T follicular helper cell (primary cell): ENCODE results near the gene GGACT.
"Not testable (repeated sequence)": the region's sequence is repeated elsewhere in the genome, so short reads cannot be mapped to it uniquely, and the experiment has no call there.

ENCODE experiments used
- DNase-seq: peaks from one replicate; pipeline ENCODE4 v3.0.0-alpha.2; 2020; ENCODE audit warnings: low read depth
- total RNA-seq, 2 experiments: gene quantifications; one replicate each; lab custom pipeline; 2026; lab: John Stamatoyannopoulos, UW

The GGACT gene
- 1.6 to 2.3 reads per million in 2 experiments for total RNA-seq

DNA sequence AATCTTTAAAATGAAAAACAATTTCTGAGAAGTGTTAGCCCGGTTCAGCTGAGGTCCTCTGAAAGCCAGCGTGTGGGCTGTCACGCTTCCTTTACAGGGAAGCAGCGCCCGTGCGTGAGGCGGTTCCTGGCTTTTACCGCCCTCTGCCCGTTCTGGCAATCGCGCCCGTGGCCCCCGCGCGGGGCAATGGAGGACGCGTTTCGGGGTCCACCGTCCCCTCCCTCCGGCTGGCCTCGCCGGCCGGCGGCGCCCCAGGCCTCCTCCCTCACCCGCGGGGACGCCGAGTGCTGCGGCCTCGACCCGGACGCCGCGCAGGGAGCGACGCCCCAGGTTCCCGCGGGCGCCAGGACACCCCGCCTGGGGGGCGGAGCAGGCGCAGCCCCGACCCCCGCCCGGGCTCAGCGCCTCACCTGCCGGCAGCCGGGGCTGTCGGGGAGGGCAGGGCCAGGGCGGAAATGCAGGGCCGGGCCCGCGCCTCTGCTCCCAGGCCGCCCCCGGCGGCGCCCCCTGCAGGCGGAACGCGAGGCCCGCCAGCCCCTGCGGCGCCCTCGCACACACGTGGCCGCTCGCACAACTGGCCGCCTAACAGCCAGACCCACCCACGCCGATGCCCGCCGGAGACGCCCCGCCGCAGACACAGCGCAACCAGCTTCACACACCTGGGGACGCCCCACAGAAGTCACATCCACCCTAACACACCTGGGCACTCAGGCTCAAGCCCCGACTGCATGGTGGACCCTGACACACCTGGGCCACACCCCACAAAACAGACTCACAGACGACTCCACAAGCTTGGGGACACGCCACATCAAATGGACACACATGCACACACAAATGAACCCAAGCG lies at the start of gene GGACT:
Gene GGACT (minus strand): TSS at position 459 of the 847 bp plus-strand sequence. CDS start 56,198 bp downstream, outside the sequence.
- DNase-seq = peak; percentile 68

DNA sequence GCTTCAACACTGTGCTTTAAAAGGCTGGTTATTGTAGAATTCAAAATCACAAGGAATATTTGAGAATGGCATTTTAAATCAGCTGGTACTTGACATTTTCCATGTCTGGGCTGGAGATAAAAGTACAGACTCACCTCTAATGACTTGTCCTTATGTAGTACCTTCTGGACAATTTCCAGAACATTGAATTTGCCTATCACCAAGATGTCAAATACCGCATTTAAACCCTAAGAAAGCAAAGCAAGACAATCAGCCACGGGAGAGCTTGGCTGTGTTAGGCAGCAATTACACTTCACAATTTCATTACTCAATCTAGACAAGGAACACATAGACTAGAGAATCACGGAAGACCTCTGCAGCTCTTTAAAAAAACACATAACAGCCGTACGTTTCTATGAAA lies 49.2 kb upstream of the GGACT start:
- DNase-seq = no peak

DNA sequence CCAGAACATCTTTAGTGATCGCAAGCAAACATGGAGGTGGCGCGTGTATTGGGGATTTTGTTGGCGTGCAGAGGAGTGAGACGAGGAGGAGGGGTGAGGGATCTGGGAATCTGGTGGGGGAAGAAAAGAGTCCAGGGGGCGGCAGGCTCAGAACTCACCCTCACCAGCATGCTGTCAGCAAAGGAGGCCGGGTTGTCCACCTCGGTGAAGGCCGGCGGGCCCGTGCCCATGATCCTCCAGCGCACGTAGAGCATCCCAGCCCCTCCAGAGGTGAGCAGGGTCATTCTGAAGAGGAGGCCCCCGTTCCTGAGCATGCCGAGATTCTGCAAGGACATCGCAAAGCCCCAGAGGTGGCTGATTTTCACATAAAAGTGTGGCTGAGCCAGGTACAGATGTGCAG lies 48.8 kb upstream of the GGACT start:
- no peak for DNase-seq

DNA sequence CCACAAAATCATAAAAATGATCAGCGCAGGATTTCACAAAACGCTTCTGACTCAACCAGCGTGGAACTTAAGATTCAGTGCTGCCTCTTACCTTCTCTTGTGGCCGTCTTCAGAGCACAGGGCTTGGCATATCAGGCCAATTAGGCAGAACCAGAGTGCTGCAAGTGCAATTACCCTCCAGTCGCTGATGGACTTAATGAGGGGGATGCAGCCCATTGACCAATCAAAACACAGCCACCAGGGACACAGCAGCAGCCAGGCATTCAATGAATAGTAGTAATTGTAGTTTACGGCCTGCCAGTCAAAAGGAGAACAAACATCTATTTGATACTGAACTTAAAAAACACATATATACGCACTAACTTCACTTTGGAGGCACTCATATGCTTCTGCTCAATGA lies 47.9 kb upstream of the GGACT start:
- DNase-seq = no peak

DNA sequence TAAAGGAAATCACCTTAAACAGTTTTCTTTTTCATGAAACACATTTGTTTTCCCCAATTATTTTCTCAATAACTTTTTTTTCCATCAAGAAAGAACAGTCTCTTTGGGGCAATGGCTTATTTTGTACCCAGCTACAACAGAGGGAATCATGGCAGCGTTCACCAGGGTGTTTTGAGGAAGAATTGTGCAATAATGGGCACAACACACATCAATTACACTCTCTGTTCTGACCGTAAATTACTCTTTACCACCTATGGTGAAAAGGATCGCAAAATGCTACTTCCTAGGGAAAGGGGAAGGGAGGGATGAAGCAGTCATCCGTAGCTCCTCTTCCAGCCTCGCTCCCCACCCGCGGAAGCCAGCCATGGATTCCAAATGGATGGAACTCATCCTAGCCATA lies 47.4 kb upstream of the GGACT start:
- no peak for DNase-seq

DNA sequence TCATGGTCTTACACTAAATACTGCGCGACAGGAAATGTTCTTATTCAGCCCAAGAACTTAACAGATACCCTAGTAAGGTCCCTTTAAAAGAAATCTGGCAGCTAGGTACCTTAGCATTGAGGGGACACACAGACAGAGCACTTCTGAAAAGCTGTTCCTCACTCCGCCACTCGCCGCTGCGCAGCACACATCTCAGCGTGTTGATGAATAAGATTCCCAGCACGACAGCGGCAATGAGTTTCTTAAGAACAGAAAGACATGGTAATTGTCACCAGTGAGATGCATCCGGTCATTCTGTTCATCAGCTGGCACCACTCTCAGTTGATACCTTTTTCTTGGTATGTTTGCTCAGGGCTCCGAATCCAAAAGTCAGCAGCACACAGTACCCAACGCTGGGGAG lies 46.1 kb upstream of the GGACT start:
- DNase-seq = no peak

DNA sequence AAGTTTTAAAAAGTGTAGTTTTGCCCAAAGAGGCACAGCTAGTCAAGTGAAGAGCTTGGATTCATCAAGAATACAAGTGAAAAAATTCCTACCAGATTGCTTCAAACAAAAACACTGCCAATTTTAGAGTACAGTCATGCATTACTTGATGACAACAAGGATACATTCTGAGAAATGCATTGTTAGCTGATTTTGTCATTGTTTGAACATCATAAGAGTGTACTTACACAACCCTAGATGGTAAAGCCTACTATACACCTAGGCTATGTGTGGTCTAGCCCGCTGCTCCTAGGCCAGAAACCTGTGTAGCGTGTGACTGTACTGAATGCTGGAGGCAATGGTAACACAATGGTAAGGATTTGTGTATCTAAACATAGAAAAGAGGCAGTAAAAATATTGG lies 44.9 kb upstream of the GGACT start:
- DNase-seq = no peak

DNA sequence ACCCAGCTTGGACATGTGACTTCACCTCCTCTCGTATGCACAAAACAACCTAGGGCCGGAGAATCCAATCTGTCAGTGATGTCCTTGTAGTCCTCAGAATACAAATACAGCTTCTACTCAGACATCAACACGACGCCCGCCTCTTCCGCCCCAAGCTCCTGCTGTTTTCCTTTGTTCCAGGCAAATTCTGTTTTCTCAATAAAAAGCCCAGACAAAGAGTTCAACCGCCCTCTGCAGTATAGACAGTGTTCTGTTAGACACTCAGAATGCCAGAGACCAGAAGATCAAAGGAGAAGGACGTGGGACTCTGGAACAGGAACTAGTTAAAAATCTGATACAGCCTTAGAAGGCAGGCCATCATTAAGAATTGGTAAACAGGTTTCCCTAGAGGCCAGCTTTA lies 42.0 kb upstream of the GGACT start:
- DNase-seq = no peak

DNA sequence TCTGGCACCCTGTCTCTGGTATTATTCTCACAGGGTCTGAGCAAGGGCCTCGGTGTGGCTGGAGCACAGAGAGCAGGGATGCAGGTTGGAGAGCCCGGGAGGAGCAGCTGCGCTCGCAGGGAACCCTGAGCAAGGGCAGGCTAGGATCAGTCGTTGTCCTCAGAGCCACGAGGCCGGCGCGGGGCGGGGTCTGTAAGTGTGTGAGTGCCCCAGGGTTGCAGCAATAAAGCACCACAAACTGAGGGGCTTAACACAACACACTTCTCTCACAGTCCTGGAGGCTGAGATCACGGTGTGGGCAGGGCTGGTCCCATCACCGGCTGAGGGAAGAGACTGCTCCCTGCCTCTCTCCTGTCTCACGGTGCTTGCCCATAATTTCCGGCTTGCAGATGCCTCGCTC lies 38.5 kb upstream of the GGACT start:
- DNase-seq = no peak

DNA sequence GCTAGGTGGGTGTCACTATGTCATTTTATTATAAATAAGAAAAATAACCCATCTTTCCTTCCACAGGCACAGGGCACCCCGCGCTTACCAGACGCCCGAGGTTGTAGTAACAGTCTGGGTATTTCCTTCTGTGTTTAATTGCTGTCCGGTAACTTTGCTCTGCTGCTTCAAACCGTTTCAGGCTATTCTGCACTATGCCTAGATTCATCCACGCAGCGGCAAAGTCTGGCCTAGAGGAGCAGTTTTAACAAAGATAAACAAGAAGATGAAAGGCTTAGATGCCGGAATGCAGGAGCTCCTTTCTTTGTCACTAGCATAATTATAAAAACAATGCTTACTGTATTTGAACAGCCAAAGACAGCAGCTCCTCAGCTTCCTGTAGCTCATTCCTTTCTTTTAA lies 36.9 kb upstream of the GGACT start:
- no peak for DNase-seq

DNA sequence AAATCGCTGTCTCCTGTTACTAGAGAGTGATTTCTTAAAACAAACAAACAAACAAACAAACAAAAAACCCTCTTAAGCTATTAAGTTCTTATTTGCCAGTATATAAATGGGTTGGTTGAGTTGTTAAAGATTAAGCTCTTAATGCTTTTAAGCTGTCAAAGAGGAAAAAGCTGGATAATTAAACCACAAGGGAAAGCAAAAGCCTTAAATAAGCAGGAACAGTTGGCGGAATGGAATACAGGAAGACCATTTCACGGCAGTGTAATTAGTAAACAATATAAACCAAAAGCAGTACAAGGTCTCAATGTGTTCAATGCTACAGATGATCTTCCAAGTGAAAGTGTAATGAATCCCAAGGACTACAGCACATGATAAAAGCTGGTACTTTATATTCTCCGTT lies 32.2 kb upstream of the GGACT start:
- no peak for DNase-seq

DNA sequence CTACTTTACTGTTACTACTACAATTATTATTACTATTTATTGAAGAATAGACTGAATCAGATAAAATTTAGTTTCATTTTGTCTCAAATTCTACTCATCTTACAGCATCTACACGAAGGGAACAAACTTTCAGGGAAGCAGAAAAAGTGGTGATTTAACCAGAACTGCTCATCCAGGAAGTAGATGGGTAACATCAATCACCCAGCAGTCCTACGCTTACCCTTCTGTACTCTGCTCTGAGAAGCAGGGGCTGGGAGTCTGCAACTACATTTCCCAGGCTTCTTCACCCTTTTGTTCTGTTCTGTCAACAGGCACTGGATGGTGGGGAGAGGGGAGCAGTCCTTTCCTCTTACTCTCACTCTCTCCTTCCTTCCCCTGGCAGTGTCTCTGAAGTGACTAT lies 31.4 kb upstream of the GGACT start:
- no peak for DNase-seq

DNA sequence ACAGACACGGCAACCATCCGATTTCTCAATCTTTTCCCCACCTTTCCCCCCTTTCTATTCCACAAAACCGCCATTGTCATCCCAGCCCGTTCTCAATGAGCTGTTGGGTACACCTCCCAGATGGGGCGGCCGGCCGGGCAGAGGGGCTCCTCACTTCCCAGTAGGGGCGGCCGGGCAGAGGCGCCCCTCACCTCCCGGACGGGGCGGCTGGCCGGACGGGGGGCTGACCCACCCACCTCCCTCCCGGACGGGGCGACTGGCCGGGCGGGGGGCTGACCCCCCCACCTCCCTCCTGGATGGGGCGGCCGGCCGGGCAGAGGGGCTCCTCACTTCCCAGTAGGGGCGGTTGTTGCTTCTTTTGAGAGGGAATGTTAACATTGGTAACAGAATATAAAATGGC lies 30.3 kb upstream of the GGACT start:
- not testable (repeated sequence) for DNase-seq

DNA sequence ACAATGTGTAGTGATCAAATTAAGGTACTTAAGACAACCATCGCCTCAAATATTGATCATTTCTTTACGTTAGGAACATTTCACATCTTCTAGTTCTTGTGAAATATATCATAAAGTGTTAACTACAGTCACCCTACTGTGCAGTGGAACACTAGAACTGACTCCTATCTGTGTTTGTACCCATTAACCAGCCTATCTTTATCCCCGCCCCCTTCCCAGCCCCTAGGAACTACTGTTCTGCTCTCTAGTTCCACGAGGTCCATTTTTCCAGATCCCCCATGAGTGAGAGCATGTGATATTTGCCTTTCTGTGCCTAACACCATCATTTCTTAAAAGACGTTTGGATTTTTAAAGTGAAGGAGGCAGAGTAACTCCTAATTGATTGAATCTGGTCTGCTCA lies 24.4 kb upstream of the GGACT start:
- DNase-seq = no peak

DNA sequence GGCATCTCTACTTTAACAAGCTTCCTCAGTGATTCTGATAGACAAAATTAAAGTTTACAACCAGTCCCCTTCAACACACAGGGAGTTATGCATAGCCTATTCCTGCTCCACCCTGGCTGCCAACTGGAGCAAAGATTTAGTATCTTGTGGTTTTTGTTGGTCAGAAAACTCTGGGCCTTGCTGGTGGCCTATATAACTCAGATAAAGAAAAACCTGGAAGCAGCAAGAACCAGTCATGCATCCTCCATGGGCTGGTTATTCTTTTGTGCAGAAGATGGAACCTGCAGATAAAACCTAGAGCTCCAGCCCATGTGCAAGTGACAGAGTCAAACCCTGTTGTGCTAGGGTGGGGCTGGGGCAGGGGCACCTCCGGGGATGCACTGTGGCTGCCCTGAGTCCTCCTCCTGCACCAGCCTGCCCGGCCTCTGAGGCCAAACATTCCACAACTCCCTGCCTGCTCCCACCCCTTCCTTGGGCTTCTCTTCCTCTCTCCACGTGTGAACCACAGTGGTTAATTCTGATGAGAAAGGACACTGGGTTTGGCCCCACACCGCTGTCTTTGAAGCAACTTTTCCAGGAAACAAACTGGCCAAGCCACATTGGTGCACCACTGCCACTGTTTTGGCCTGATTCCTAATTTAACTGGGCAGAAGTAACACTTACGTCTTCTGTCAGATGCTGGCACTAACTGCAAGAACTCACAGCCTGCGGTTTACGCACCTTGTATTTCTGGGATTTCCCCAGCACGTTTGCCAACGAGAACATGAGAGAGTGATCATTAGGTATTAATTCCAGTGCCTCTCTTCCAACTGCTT lies 23.3 kb upstream of the GGACT start:
- DNase-seq = no peak

DNA sequence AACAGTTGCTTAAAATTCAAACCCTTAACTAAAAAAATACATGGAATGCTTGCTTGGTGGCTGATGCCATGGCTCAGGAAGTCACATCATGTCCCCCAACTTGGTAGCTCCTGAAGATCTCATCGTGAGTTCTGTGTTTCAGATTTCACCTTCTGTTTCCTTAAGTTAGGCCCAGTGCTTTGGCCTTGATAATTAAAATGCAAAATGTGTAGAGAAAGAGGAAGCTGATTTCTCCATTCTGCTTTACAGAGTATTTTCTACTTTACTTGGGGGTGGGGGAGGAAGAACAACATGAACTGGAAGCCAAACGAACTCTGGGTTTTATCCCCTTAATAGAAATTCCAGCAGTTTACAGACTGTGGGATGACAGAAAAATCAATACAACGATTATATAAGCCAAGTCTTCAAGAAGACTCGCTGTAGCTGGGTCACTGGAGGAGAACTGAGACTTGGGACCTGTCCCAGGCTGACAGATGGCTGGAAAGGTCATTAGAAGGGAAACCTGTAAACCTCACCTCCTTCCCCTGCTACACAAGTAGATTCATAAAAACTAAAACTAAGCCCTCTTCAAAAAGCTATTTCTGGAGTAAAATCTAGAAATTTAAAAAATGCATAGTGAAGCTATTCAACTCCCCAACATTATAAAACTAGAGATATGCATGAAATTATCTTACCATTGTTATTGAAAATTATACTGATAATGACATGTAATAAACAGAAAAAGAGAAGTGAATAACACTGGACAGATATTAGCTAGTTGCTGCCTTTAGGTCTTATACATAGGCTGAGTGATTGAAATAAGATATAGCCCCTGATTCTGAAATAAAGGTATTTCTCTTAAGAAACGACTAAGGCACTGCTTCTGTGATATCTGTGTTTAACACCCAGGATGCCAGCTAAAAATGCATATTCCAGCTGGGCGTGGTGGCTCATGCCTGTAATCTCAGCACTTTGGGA lies 22.1 kb upstream of the GGACT start:
- no peak for DNase-seq

DNA sequence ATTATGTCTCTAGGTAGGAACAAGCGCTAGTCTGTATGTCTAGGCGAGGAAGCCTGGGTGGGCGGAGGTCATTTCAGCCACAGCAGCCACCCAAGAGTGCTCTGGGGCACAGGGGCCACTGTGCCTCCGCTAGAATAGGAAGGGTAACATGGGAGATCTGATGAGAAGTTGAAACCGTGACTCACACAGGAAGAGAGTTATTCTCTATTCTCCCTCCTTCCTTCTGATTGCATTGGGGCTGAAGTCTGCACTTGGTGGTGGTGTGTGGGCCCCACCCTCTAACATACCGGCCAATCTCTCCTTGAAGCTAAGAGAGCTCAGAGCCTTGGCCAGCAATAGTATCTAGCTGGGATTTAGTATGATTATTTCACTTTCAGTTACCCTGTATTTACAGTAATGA lies 20.3 kb upstream of the GGACT start:
- DNase-seq = no peak

DNA sequence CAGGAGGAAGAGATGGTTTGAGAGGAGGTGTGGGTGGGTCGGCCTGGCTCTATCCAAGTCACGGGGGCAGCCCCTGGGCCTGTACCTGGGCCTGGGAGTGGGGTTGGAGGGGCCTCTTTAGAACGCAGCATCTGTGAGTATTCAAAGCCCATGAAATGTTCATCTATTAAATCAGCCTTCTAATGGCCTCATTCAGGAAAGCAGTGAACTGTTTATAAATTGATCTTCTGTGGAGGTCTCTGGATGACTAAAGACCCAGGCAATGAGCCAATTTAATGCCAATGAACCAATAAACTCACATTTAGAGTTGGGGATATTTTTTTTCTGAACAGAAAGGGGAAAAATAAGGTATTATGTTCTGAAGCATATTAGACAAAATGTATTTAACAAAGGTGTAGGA lies 19.9 kb upstream of the GGACT start:
- no peak for DNase-seq

DNA sequence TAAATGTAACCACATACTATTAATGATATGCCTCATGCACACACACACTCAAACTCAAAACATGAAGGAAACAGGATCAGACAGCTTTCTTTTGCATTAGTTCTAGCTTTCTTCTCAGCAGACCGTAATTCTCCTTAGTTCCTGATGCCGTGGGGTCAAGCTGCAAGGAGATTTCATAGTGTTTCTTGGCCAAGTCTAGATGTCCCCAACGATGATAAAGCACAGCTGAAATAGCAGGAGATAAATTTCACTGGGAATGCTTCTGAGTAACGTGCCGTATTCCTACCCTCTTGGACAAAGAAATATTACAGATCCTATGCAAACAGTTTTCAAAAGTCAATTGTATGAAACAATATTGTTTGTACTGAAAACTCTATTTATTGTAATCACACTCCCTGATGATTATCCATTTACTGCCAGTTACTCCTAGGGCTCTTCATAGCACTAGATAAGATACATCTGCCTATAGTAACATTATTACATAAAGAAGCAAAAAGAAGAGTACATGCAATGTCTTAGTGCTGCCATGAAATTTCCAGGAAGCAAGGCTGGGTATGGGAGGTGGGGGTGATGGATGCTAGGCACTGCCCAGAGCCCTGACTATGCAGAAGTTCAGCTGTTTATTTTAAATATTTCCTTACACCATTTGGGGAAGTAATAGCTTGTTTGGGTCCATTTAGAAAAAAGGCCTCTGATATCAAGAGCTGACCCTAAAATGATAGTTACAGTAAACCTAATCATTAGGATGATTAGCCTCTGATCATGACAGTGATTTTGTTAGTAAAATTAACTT lies 16.5 kb upstream of the GGACT start:
- DNase-seq = no peak

DNA sequence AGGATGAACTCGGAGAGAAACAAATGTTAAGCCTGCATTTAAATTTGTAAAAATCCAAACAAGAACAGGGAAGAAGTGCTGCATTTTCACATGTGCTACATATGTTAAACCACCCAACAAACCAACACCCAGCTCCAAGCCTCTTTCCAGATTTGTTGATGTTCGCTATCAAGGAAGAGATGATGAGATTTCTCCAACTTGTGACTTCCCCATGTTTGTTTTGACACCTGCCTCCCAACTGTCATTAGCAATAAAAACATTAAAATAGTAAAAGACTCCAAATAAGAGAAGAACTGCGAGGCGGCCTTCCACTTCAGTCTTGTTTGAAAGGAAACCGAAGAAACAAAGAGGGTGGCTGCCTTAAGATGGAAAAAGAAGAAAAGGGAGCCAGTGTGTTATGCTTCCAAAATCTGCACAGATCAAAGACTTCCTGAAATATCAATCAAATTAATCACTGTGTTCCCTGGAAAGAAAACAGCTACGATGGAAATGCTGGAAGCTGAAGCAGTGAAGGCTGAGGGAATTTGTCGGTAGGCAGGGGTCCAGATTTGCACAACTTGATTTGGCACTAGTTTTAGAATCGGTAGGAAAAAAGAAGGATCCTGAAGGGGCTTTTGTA lies 14.0 kb upstream of the GGACT start:
- no peak for DNase-seq

DNA sequence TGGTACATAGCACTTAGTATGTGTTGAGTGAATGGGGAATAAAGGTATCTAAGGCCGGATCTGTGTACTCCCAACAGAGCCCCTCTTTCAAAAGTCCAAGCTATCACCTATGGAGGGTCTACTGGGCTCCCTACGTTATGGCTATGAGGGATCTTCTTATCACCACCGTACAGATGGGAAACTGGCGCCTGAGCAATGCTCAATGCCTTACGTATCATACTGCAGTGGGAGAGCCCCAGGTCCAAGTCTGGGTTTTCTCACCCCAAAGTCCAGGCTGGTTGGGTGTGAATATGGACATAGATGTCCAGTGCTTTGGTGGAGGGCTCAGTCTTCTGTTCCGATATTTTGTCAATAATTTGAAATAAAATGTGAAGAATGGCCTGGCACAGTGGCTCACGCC lies 13.1 kb upstream of the GGACT start:
- DNase-seq = no peak
